Left ventricle myocardium inferior (tissue), 1 donor: ENCODE data around the gene TMSB10. TPM values are rescaled to one million over a fixed set of nuclear protein-coding genes. Genes with fewer than 3 reads are reported as not detected.
"Not testable (repeated sequence)": the region's sequence is repeated elsewhere in the genome, so short reads cannot be mapped to it uniquely, and the experiment has no call there.

Experiments used
- DNase-seq: peaks from one replicate; pipeline ENCODE4 v3.0.0-alpha.2; 2020
- H3K27ac ChIP-seq: fragments of 200-600 bp; replicated peaks from 2 replicates; pipeline ENCODE4 v1.8.0; 2021
- H3K27me3 ChIP-seq: fragments of 200-600 bp; 2 replicates; pipeline ENCODE4 v1.8.0; 2021; ENCODE audit warnings: low read depth
- H3K36me3 ChIP-seq: fragments of 200-600 bp; 2 replicates; pipeline ENCODE4 v1.8.0; 2021
- H3K4me1 ChIP-seq: fragments of 200-600 bp; 2 replicates; pipeline ENCODE4 v1.8.0; 2021
- H3K4me3 ChIP-seq: fragments of 200-600 bp; 2 replicates; pipeline ENCODE4 v1.8.0; 2021; ENCODE audit warnings: mild to moderate bottlenecking, moderate library complexity
- H3K9me3 ChIP-seq: fragments of 200-600 bp; replicated peaks from 2 replicates; pipeline ENCODE4 v1.8.0; 2021
- intact Hi-C: fragments of 100-400 bp; cut with micrococcal nuclease; formaldehyde crosslinking; loops from one replicate; pipeline ENCODE4 v1.11.0; 2022
- total RNA-seq: library from RNA; stranded (reverse); fragmentation: NEBNext Ultra II Directional; extraction: Animal tissue kit (Norgen Biotek cat#: 25700); gene quantifications from one replicate; pipeline ENCODE4 v1.2.1, GENCODE V29; 2021
- TF ChIP-seq, protein P1 (sequence below): fragments of 200-600 bp; IDR thresholded peaks from 2 replicates; pipeline ENCODE4 v1.8.0; 2021; ENCODE audit warnings: antibody characterized with exemption, mild to moderate bottlenecking, borderline replicate concordance
- donor health status: DM: no; HTN: yes; CAD: no; lungs with severe emphysema.

The TMSB10 gene
- total RNA-seq, 1 donor from 2014 or later, result 400 TPM

DNA sequence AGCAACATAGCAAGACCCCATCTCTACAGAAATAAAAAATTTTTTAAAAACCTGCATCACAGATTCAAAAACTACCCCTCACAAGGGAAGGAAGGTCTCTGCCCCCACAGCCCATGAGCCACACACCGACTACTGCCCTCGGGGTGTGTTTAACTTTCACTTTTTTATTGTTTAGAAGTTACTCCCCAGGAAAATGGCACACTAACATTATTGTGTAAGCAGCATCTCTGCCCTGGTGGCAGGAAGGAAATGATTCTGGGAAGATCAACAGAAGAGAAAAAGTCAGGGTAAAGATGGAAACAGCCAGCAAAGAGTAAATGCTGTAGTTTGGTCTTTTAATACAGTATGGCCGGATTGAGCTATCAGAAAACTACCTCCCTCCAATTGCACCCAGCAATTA is 46.5 kb upstream of the TMSB10 start:
- no peaks in the 10 kb centered on the region for H3K9me3 ChIP-seq
- no peaks in the 10 kb centered on the region for H3K4me1 ChIP-seq
- H3K36me3 ChIP-seq, result no peaks in the 10 kb centered on the region
- H3K27me3 ChIP-seq, result peaks cover 21% of the 10 kb centered on the region
- TF ChIP-seq, protein P1, sequence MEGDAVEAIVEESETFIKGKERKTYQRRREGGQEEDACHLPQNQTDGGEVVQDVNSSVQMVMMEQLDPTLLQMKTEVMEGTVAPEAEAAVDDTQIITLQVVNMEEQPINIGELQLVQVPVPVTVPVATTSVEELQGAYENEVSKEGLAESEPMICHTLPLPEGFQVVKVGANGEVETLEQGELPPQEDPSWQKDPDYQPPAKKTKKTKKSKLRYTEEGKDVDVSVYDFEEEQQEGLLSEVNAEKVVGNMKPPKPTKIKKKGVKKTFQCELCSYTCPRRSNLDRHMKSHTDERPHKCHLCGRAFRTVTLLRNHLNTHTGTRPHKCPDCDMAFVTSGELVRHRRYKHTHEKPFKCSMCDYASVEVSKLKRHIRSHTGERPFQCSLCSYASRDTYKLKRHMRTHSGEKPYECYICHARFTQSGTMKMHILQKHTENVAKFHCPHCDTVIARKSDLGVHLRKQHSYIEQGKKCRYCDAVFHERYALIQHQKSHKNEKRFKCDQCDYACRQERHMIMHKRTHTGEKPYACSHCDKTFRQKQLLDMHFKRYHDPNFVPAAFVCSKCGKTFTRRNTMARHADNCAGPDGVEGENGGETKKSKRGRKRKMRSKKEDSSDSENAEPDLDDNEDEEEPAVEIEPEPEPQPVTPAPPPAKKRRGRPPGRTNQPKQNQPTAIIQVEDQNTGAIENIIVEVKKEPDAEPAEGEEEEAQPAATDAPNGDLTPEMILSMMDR, result no peak
- H3K27ac ChIP-seq, result no peak overlapping the region
- no peak overlapping the region for H3K4me3 ChIP-seq
- DNase-seq, result no peak
- intact Hi-C loops, result no loop called here

DNA sequence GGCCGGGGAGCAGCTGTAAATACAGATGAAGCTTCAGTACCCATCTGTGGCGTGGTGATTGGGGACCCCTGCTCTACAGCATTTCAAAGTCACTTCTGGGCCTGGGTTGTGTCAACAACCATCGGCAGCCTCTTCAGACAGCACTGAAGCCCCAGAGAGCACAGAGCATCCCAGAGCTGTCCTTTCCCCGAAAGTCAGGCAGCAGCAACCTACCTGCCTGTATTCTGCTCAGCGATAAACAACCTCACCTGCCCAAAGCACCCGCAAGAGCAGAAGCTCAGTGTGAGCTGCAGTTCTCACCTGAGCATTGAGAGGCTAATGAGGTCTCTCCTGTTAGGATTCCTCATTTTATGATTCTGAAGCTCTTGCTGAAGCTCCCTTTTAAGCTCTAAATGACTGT is 43.9 kb upstream of the TMSB10 start:
- H3K4me1 ChIP-seq, result no peaks in the 10 kb centered on the region
- no peak for DNase-seq
- intact Hi-C loops, result no loop called here

GRCh38 chr2:84862006-84862405 is 43.5 kb upstream of the TMSB10 start:
- no peaks in the 10 kb centered on the region for H3K4me1 ChIP-seq
- intact Hi-C loops, result no loop called here

More for the DNA sequence above, 43.9 kb upstream of the TMSB10 start:
- Histone ChIP-seq H3K27me3 (peaks cover 18% of the 10 kb centered on the region), H3K4me3 (no peak overlapping the region), H3K9me3 (no peaks in the 10 kb centered on the region), H3K27ac (no peak overlapping the region), H3K36me3 (no peaks in the 10 kb centered on the region)
- TF ChIP-seq, protein P1, result no peak

DNA sequence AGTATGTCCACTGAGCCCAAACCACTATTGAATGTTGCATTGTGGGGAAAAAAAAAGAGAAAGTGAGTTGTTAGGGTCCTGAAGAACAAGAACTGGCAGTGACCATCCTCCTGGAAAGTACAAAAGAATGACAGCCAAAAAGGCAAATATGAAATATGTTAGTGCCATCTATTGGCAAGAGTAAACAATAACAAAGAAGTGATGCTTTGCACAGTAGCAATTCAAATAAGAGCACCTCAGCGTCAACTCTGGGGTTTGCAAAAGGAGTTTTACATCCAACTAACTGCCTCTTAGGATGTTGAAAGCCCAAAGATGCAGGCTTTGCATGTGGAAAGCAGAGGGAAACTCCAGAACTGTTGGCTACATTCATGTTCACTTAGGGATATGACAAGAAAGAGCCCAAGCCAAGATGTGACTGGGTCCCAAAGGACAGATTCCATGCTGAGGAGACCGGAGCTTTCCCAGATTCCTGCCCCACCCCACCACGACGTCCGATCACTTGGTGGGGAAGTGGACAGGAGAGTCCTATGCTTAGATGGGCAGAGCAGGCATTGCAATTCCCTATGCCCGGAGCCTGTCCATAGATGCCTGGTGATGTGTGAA is 40.2 kb upstream of the TMSB10 start:
- no peaks in the 10 kb centered on the region for H3K9me3 ChIP-seq
- TF ChIP-seq, protein P1, result peak; percentile 38
- no peak overlapping the region for H3K27ac ChIP-seq
- H3K36me3 ChIP-seq, result no peaks in the 10 kb centered on the region
- no peak for DNase-seq
- no peaks in the 10 kb centered on the region for H3K4me1 ChIP-seq
- no peak overlapping the region for H3K4me3 ChIP-seq
- intact Hi-C loops, result no loop called here
- H3K27me3 ChIP-seq, result peaks cover 18% of the 10 kb centered on the region

More at GRCh38 chr2:84862006-84862405, 43.5 kb upstream of the TMSB10 start:
- Histone ChIP-seq H3K9me3 (no peaks in the 10 kb centered on the region), H3K27me3 (peaks cover 18% of the 10 kb centered on the region), H3K36me3 (no peaks in the 10 kb centered on the region), H3K4me3 (no peak overlapping the region), H3K27ac (no peak overlapping the region)
- DNase-seq, result no peak
- TF ChIP-seq, protein P1, result no peak

- intact Hi-C loops, result no loop called here
- TF ChIP-seq, protein P1, result no peak
- no peak overlapping the region for H3K27ac ChIP-seq
- no peak for DNase-seq
- no peaks in the 10 kb centered on the region for H3K9me3 ChIP-seq
- no peaks in the 10 kb centered on the region for H3K4me1 ChIP-seq
- H3K27me3 ChIP-seq, result peaks cover 13% of the 10 kb centered on the region
- no peak overlapping the region for H3K4me3 ChIP-seq
- H3K36me3 ChIP-seq, result no peaks in the 10 kb centered on the region
Measured at GRCh38 chr2:84866122-84866521, 39.3 kb upstream of the TMSB10 start.

- H3K27ac ChIP-seq, H3K27me3 ChIP-seq, DNase-seq, H3K36me3 ChIP-seq, intact Hi-C loops, H3K4me1 ChIP-seq, H3K9me3 ChIP-seq, H3K4me3 ChIP-seq: not testable (repeated sequence)
Measured at GRCh38 chr2:84868327-84868726, 37.1 kb upstream of the TMSB10 start.
